Stimulated activated CD4-positive, alpha-beta T cell treated with anti-CD3 and anti-CD28 coated beads, Interleukin-2, amount 100 ng/mL, for 4 hours (primary cell): ENCODE measurements around the gene HLA-DPB1.
A peak's percentile ranks its signal among the peaks of the same experiment; 100 is the strongest.

ENCODE experiments used
- DNase-seq: peaks from one replicate; pipeline ENCODE4 v3.0.0-alpha.2; 2020; ENCODE audit warnings: low read depth

HLA-DPB1 gene

DNA sequence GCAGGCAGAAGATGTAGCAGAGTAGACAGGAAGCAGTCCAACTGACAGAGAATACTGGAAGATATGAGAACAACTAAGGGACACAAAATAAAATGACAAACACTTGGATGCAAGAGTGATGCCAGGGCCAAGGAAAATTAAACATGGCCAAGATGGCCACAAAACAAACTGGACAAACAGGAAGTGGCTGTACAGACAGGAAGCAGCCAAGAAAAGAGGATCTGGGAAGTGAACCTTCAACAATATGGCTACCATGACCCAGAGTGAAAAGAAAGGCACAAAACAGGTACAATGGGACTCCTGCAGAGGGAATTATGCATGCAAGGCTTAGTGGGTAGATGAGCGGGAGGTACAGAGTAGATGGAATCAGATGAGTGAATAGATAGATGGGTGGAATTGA lies 29.1 kb downstream of the HLA-DPB1 start:
- no peak for DNase-seq

- no peak for DNase-seq
These were observed 29.6 kb downstream of the HLA-DPB1 start for GRCh38 chr6:33105386-33105785.

DNA sequence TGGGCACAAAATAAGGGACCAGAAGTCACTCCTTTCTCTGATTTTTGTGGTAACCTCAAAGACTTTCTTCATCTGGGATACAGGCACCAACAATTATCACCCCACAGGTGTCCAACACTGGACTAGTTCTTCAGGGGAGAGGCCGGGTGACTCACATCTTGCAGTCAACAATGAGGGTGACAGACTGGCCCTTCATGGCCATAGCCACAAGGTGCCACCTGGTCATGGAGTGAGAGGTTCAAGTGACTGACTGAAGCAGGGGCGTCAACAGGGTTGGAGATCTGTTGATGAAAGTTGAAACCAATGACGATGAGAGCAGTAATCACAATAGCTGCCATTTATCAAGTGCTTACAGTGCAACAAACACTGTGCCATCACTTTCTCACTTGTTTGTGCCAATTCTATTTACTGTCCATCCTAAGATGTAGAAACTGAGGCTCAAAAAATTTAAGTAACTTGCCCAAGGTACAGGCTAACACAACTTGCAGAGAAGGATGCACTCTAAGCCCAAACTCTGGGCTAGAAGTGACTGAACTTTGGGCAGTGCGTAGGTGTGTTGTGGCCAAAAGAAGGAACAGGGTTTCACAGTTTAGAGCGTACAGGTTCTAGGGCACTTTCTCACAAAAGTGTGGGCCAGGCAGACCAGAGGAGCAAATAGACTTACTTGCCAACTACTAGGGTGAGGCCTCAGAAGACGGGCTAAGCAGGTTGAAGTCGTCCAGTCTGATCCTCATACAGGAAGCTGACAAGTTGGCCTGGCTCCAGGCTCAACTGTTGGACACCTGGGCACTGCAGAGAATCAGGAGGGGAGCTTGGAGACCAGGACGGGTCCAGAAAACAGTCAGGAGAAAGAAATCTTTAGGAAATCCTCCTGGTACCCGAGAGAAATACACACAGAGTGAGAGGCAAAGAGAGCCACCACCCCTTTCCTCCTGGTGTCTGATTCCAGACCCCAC lies 30.4 kb downstream of the HLA-DPB1 start:
- no peak for DNase-seq

DNA sequence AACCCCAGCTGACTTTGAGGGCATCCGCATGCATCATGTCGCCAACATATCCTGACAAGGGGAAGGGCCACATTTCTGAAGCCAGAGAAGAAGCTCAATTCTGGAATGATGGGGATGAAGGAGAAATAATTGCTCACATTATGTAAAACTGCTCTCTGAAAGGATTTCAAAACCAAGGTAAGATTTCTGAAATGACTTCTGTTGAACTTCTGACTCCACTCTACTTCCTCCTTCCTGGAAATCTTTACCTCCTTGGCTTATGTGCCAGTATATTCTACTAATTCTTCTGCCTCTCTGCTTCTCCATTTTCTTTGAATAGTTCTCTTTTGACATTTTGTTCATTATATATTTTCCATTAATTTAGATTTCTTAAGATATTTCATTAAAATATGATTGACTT lies 31.9 kb downstream of the HLA-DPB1 start:
- DNase-seq = no peak

- DNase-seq = no peak
These were observed 32.5 kb downstream of the HLA-DPB1 start for GRCh38 chr6:33108307-33108706.

- DNase-seq = no peak
These were observed 36.4 kb downstream of the HLA-DPB1 start for GRCh38 chr6:33112148-33112547.

DNA sequence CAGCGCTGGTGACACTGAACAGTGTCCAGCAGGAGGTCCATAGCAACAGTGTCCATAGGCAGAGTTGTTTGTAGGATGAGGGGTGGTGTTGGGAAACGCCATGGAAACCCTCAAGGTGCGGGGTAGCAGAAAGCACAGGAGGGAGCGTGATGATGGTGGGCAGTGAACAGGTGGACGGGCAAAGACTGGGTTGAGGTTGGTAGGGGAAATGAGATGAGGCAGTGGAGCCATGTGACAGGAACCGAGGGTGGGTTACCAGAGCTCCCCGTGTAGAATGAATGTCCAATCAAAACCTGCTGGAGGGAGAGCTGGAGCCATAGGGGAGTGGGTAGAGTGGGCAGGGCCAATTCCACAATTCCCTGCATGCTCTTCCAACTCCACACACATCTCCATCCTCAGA lies 38.0 kb downstream of the HLA-DPB1 start:
- DNase-seq = no peak

DNA sequence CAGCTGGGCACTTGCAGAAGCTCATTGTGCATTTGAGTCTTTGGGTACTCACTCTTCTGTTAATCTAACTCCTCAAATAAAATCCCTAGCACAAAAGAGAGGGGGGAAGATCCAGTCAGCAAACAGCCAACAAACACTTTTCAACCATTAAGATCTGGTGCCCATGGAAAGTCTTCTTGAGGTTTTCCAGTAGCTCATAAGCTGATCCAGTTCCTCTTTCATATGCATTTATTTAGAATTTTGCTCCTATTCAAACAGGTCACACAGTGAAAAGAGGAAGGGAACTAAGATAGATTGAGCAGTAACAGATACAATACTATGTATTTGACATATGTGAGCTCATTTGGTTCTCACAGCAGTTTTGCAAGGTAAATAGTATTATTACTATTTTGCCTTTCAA lies 38.6 kb downstream of the HLA-DPB1 start:
- no peak for DNase-seq

DNA sequence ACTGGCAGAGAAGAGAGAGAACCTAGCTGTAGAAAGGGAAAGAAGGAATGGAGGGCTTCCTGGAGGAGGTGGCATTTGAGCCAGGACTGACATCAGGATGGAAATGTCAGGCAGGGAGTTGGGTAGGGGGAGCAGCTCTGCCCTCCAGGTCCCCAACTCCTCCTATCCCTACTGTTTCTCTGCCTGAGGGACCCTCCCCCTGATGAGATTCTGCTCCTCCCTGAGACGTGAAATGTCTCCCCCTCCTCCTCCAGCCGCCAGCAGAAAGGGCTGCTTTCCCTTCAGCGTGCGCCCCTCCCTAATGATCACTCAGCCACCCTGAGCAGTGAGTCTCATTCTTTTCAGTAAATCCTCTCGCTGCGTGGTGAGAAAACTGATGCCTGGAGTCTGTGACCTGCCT lies 40.6 kb downstream of the HLA-DPB1 start:
- no peak for DNase-seq

DNA sequence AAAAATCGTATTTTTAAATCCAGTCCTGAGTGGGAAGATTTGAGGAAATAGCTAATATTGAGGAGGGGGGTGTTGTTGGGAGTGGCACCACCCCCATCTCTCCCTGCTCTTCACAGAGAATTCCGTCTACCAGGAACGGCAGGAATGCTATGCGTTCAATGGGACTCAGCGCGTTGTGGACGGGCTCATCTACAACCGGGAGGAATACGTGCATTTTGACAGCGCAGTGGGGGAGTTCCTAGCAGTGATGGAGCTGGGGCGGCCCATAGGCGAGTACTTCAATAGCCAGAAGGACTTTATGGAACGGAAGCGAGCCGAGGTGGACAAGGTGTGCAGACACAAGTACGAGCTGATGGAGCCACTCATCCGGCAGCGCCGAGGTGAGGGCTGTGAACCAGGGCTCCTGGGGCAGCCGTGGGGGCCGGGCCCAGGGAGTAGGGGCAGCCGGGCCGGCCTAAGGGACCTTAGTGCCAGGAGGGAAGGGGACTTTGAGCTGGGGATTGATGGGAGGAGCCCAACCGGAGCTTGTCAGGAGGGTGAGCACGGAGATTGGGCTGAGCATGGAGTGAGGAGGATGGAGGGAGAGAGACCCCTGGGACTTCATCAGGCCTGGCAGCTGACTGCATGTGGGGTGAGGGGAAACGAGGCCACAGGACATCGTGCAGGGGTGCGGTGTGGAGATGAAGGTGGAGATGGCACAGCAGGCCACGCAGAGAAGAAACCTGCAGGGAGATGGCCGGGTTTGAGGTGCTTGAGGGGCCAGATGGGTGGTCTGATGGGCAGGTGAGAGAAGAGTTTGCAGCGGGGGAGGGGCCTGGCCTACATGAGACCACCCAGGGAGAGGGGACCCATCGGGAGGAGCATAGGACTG lies 41.3 kb downstream of the HLA-DPB1 start:
- DNase-seq = no peak

GRCh38 chr6:33117811-33118277 lies 42.1 kb downstream of the HLA-DPB1 start:
- DNase-seq = no peak

DNA sequence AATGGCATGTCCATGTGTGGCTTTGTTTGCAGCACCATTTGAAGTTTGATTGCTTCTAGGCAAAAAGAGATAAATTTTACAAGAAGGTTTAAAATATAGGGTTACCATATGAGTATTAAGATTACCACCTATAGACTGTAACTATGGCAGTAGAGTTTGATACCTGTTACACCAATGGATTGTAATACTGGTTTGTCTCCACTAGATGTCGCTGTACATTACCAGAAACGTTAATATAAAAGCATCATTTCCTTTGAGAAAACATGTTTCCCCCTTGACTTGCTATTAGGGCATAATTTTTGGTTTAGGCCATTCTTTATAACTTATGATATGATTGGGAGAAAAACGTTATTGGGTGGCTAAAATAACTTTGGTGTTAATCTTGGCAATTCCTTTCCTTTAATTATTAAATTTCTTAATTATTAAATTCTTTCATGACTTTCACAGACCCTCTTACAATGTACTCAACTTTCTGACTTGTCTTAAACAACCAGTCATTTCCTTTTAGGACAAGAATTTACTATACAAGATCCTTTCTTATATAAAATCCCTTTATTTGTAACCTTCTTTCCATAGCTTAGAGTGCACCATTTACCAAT lies 42.8 kb downstream of the HLA-DPB1 start:
- peak; percentile 17 for DNase-seq

- no peak for DNase-seq
These were observed 44.2 kb downstream of the HLA-DPB1 start for GRCh38 chr6:33120001-33120400.

- DNase-seq = no peak
These were observed 47.4 kb downstream of the HLA-DPB1 start for GRCh38 chr6:33123181-33123580.

- no peak for DNase-seq
These were observed 48.1 kb downstream of the HLA-DPB1 start for GRCh38 chr6:33123732-33124524.

DNA sequence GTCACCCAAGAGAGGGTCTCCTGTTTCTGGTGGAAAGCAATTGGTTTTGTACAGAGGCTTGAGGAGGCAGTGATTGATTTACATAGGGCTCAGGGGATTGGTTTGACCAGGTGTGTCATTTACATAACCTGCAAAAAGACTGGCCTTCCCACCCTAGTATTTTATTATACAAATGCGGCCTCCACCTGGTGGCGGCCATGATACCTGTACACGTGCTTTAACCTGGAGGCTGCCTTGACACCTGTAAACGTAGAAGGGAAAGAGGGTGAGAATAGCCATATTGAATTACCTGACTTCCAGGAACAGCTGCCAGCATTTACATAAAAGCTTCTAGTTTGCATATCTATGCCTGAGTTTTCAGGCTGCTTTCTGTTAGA lies 48.7 kb downstream of the HLA-DPB1 start:
- no peak for DNase-seq

GRCh38 chr6:33124947-33125346 lies 49.2 kb downstream of the HLA-DPB1 start:
- DNase-seq = no peak

DNA sequence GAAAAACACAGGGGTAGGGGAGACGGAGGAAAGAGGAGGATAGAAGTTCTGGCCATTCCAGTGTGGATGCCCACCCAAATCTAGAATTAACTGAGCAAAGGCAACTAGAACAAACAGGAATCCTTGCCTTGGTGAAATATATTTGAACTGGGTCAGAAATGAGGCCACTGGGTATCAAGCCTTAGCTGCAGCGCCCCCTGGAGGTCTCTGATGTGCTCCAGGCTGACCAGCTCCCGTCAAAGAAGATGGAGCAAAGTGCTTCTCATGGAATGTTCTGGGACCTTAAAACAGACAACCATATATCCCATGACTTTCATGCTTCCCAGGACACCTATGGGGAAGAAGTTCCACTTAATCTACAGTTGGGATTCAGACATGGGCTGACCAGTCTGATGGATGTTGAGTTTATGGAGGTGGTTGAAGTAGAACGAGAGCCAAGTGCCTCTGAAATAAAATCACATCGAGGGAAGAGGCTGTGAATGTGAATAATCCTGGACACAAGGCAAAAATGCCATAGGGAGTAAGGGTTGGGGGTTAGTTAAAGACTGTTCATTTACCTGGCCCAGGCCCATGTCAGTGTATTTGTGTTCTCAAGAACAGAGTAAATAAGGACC lies 50.4 kb downstream of the HLA-DPB1 start:
- peak; percentile 23 for DNase-seq

DNA sequence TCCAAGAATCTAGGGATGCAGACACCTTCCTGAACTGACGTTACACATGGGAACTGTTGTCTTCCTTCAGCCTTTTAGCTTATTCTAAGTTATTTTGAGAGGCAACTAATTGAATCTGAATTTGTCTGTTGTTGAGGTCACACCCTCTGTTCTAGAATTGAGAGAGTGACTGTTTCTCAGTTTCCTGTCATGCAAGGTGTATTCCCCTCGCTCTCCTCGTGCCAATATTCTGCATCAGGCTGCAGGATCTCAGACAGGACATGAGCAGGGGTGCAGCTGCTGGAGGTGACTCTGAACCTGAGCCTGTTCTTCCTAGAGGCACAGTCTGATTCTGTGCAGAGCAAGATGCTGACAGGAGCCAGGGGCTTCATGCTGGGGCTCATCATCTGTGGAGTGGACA lies 52.5 kb downstream of the HLA-DPB1 start:
- DNase-seq = no peak

- no peak for DNase-seq
These were observed 56.3 kb downstream of the HLA-DPB1 start for GRCh38 chr6:33132081-33132524.

DNA sequence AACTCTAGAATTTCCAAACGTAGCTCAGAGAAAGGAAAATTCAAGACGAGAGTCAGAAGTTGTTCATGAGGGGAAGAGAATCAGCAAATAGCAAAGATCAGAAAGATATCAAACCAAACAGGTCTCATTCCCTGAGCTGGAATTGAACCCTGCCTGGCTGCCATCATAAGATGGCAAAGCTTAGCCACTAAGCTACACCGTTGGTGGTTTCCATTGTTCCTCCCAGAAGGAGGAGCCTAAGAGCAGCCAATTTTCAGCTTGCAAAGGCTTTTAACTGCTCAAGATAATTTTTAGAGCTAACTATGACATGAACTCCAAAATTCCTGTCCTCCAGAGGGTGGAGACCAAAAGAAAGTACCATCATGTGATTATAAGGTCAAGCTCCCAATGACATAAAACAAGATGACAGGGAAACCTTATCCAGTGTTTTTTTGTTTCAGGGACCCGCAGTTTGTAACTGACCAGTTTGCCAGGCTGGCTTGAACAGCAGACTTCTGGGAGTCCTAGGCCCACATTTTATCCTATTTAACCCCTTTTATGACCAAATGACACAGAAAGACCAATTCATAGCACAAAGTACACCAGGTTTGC lies 60.6 kb downstream of the HLA-DPB1 start:
- no peak for DNase-seq
